ENCODE results near the gene DHX29. TPM values are rescaled to one million over a fixed set of nuclear protein-coding genes. Genes with fewer than 3 reads are reported as not detected.

Gene DHX29
- total RNA-seq, 1 donor from 2014 or later, result 60.7 TPM

GRCh38 chr5:55211184-55211874 is 96.2 kb downstream of the DHX29 start:
- DNase-seq (ENCODE audit: low spot score in 2 of 2) (no peak), FAIRE-seq (no peak)

Other genes starting within 250 kb of the DHX29 start
- 0.41 TPM for gene GZMA, start 205.0 kb downstream of the DHX29 start, total RNA-seq
- gene GPX8, start 147.5 kb downstream of the DHX29 start, total RNA-seq, result 1.2 TPM
- not detected for gene CDC20B, start 134.5 kb downstream of the DHX29 start, total RNA-seq
- gene MCIDAS, start 80.4 kb downstream of the DHX29 start, total RNA-seq, result not detected
- not detected for gene CCNO, start 74.1 kb downstream of the DHX29 start, total RNA-seq
- gene MTREX, start 295 bp upstream of the DHX29 start, total RNA-seq, result 125 TPM
- 25.7 TPM for gene PLPP1, start 227.3 kb upstream of the DHX29 start, total RNA-seq

All from frontal cortex (tissue), 4 donors.